Uterus (tissue), 4 donors: ENCODE results near the gene CASQ1. TPM values are rescaled to one million over a fixed set of nuclear protein-coding genes. Genes with fewer than 3 reads are reported as not detected.

Source experiments
- DNase-seq, 2 donors: peaks; one replicate each; pipeline ENCODE4 v3.0.0-alpha.2; 2019 to 2020
- H3K27ac ChIP-seq, 2 donors: fragments of 200-600 bp; sonication (generic); 1 replicate in 1 of 2; 2 replicates in 1 of 2; pipeline ENCODE4 v1.5.1; 2016 to 2018
- H3K27me3 ChIP-seq, 2 donors: fragments of 200-600 bp; sonication (generic); one replicate each; pipeline ENCODE4 v1.5.1; 2018 to 2019; ENCODE audit warnings: control low read depth in 1 of 2
- H3K36me3 ChIP-seq, 2 donors: fragments of 200-600 bp; sonication (generic); one replicate each; pipeline ENCODE4 v1.5.1; 2019; ENCODE audit warnings: control low read depth in 1 of 2
- H3K4me1 ChIP-seq, 2 donors: fragments of 200-600 bp; sonication (generic); one replicate each; pipeline ENCODE4 v1.5.1; 2018 to 2019; ENCODE audit warnings: control low read depth in 1 of 2
- H3K4me3 ChIP-seq, 2 donors: fragments of 200-600 bp; sonication (generic); 1 replicate in 1 of 2; 2 replicates in 1 of 2; pipeline ENCODE4 v1.5.1; 2018 to 2019; ENCODE audit warnings: mild to moderate bottlenecking in 1 of 2
- H3K9me3 ChIP-seq, 2 donors: fragments of 200-600 bp; sonication (generic); one replicate each; pipeline ENCODE4 v1.5.1; 2019; ENCODE audit warnings: control low read depth in 1 of 2
- POLR2A ChIP-seq, 2 donors: fragments of 450-650 bp; IDR thresholded peaks; one replicate each; pipeline ENCODE4 v1.6.1; 2016; ENCODE audit warnings: antibody characterized with exemption in 2 of 2, mild to moderate bottlenecking in 1 of 2, moderate library complexity in 1 of 2
- intact Hi-C: fragments of 100-400 bp; cut with DNase I; formaldehyde crosslinking; loops from one replicate; pipeline ENCODE4 v1.15.1; 2023; ENCODE audit warnings: low total_unique reads
- total RNA-seq, 4 donors: library from RNA; depleted of rRNA in 3 of 4; stranded (reverse); fragments of >200 nt in 3 of 4; gene quantifications; one replicate each; pipeline versions ENCODE4 v1.1.0 to v1.2.4, GENCODE V29; 2014 to 2023
- TF ChIP-seq, protein P1 (sequence below), 4 experiments: fragments of 200-600 bp in 2 of 4; fragments of 450-650 bp in 2 of 4; sonication (generic) in 2 of 4; IDR thresholded peaks; one replicate each; pipeline ENCODE4 v1.5.1; 2016 to 2019; ENCODE audit warnings: antibody characterized with exemption in 4 of 4, mild to moderate bottlenecking in 2 of 4, moderate library complexity in 1 of 4
- donor health status: DM: yes; HTN: yes; CAD: no.

The CASQ1 gene
- total RNA-seq, 4 donors from 2014 or later: 0.26 to 0.48 (median 0.34) TPM; not detected in 1

DNA sequence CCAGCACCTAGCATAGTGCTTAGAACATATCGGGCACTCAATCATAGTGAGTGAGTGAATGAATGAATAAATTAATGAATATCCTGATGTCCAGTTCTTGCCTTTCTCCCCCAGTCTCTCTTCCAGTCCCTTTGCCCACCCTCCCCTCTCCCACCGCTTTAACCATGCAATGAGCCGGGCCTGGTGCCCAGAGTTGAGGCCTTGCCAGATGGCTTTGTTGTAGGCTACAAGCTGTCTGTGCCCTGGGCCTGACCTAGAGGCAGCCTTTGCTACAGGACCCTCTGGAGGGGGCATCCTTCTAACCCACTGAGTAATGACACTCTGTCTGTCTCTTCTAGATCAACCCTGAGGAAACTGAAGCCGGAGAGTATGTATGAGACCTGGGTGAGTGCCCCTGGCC is 6.9 kb downstream of the CASQ1 start:
- TF ChIP-seq, protein P1, sequence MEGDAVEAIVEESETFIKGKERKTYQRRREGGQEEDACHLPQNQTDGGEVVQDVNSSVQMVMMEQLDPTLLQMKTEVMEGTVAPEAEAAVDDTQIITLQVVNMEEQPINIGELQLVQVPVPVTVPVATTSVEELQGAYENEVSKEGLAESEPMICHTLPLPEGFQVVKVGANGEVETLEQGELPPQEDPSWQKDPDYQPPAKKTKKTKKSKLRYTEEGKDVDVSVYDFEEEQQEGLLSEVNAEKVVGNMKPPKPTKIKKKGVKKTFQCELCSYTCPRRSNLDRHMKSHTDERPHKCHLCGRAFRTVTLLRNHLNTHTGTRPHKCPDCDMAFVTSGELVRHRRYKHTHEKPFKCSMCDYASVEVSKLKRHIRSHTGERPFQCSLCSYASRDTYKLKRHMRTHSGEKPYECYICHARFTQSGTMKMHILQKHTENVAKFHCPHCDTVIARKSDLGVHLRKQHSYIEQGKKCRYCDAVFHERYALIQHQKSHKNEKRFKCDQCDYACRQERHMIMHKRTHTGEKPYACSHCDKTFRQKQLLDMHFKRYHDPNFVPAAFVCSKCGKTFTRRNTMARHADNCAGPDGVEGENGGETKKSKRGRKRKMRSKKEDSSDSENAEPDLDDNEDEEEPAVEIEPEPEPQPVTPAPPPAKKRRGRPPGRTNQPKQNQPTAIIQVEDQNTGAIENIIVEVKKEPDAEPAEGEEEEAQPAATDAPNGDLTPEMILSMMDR (IDR thresholded peaks at IDR 0.05): no peak
- H3K9me3 ChIP-seq: no peaks in the 10 kb centered on the region
- no peaks in the 10 kb centered on the region for H3K27me3 ChIP-seq
- no peak overlapping the region for H3K27ac ChIP-seq
- H3K36me3 ChIP-seq: no peaks in the 10 kb centered on the region
- DNase-seq: no peak
- peaks cover 0 to 5% of the 10 kb centered on the region in 2 donors for H3K4me1 ChIP-seq
- no peak overlapping the region for H3K4me3 ChIP-seq
- intact Hi-C loops: loop anchor here (10.0 kb wide), 2 partner anchors 58 to 102 kb away; partner anchors contain the start of gene IGSF8

DNA sequence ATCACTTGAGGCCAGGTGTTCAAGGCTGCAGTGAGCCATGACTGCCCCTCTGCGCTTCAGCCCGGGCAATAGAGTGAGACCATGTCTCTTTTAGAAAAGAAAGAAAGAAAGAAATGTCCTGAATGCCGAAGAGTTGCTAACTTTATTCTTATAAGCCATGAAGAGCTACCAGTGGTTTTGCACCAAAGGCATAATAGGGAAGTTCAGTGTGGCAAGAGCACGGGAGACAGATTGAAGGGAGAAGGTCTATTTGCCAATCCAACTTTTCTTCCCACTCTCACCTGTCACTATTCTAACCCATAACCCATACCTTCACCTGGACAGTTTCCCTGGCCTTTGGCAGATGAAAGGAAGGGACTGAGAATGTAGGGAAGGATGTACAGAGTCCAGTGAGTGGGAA is 10.4 kb downstream of the CASQ1 start:
- DNase-seq: no peak
- Histone ChIP-seq H3K36me3 (no peaks in the 10 kb centered on the region), H3K4me1 (no peaks in the 10 kb centered on the region), H3K27ac (no peak overlapping the region), H3K9me3 (no peaks in the 10 kb centered on the region), H3K4me3 (no peak overlapping the region), H3K27me3 (no peaks in the 10 kb centered on the region)
- TF ChIP-seq, protein P1 (IDR thresholded peaks at IDR 0.05): no peak
- no peak for TF ChIP-seq POLR2A (IDR thresholded peaks at IDR 0.05)
- intact Hi-C loops: loop anchor here (10.0 kb wide), 1 partner anchor 1014 kb away; the partner anchor contains the start of gene FCER1G

DNA sequence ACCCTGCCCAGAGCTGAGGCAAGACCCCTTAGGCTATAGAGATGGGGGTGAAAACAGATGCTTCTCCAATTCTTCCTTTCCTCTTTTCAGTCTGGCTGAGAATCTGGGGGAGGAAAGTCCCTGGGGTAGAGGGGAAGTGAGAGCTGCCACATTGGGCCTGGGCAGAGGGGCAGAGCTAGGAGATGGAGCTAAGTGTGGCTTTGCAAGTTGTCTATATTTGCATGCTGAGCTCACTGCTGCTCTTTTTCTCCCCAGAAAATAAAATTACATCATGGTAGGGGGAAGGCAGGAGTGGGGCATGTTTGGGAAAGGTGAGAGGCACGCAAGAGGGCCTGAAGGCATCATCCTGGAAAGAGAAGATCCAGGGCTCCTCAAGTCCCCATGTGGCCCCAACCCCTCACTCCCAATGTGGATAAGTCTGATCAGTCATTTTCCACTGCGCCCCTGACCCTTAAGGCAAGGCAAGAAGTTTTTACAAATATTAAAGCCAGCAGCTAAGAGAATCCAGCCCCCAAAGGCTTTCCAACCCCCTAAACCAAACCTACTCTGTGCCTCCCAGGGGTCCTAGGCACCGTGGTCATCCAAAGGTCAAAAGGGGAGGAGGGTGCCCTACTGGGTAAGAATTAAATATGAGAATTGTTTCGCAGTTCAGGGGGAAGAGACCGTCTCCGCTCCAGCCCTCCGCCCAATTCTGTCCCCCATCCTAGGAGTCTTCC is 14.3 kb downstream of the CASQ1 start:
- no peaks in the 10 kb centered on the region for H3K9me3 ChIP-seq
- peaks cover 0 to 5% of the 10 kb centered on the region in 2 donors for H3K4me1 ChIP-seq
- intact Hi-C loops: loop anchor here (10.0 kb wide), 1 partner anchor 1010 kb away; the partner anchor contains the start of gene FCER1G
- no peaks in the 10 kb centered on the region for H3K27me3 ChIP-seq
- peak overlapping the region; percentile 77 to 89 for H3K27ac ChIP-seq
- peak overlapping the region; percentile 62 to 70 for H3K4me3 ChIP-seq
- TF ChIP-seq, protein P1 (IDR thresholded peaks at IDR 0.05): no peak
- no peak for TF ChIP-seq POLR2A (IDR thresholded peaks at IDR 0.05)
- no peaks in the 10 kb centered on the region for H3K36me3 ChIP-seq
- no peak for DNase-seq

DNA sequence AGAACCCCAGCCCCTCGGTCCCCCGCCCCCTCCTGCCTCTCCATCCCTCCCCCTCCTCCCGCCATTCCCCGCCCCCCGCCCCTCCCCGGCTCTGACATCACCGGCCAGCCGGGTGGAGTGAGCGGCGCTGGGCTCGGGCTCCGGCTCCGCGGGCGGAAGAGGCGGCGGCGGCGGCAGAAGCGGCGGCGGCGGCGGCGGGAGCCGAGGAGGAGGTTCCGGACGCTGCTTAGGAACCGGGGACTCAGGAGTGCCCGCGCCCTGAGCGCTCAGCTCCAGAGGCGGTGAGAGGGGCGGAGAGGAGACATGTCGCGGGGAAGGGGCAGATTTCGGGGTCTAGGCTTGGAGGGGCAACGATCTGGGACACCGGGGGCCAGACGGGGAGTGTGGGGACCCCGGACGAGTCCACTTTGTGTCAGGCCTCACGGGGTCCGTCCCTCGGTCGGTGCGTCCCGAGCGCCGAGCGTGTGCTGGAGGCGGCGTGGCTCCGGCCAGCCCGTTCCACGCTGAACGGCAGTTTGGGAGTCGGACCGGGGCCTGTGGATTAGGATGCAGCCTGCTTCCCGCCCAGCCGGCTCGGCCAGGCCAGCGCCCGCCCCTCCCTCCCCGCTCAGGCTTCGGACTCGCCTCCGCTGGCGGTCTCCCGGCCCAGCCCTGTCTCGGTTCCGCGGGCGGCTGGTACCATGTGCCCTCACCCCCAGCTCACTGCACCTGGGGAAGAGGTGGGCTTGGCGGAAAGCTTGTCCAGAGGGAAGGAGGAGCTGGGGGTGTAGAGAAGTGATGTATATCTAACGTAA is 15.1 kb downstream of the CASQ1 start, which contains the start of gene PEA15:
TSS of gene PEA15 (plus strand) at position 143 of the 794 bp plus-strand sequence. CDS start 6,161 bp downstream, outside the sequence.
- TF ChIP-seq POLR2A (IDR thresholded peaks at IDR 0.05): peak; percentile 73 to 86
- TF ChIP-seq, protein P1 (IDR thresholded peaks at IDR 0.05): no peak
- intact Hi-C loops: loop anchor here (10.0 kb wide), 1 partner anchor 1009 kb away; the partner anchor contains the start of gene FCER1G
- peaks cover 0 to 5% of the 10 kb centered on the region in 2 donors for H3K4me1 ChIP-seq
- H3K9me3 ChIP-seq: no peaks in the 10 kb centered on the region
- no peaks in the 10 kb centered on the region for H3K36me3 ChIP-seq
- H3K27me3 ChIP-seq: no peaks in the 10 kb centered on the region
- peak; percentile 76 to 80 for DNase-seq
- H3K27ac ChIP-seq: peak within 1 kb of the TSS; percentile 77 to 89
- H3K4me3 ChIP-seq: peak within 1 kb of the TSS; percentile 62 to 70
